Ammon's horn (tissue), 1 donor: ENCODE measurements around the gene LANCL3.
"Not testable (repeated sequence)": the region's sequence is repeated elsewhere in the genome, so short reads cannot be mapped to it uniquely, and the experiment has no call there.

Experiments
- DNase-seq: peaks from one replicate; pipeline ENCODE4 v3.0.0-alpha.2; 2016; ENCODE audit warnings: low spot score

Gene LANCL3

DNA sequence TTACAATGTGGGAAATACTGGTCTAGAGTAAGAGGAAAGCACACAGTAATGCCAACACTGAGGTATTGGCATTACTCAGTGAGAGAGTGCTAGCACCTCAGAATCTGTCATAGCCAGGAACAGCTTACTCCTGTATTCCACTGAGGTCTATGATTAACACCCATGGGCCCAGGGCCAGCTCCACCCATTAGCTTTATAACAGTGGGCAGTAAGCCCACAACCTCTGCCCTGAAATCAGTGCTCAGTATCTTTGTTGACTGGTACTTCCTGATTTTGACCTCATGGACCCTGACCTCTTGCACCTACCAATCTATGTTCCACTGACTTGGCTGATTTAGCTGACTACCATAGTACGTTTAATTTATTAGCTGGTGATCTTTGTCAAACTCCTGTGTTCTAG, 56.1 kb downstream of the LANCL3 start:
- no peak for DNase-seq

DNA sequence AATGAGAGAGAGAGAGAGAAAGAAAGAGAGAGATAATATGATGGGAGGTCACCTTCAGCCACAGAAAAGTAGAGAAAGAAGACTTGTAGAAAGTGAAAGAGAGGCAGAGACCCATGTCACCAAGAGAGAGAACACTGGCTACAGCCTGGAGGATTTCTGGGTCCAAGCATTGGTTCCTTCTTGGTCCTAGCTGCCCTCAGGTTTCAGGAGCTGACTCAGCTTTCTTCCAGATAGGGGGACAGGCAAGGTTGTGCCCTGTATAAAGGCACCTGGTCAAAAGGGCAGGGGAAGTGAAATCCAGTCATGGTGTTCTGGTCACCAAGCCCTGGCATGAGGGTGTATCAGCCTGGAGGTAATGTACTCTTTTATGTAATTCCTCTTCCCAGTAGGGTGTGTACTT, 66.6 kb downstream of the LANCL3 start:
- no peak for DNase-seq

DNA sequence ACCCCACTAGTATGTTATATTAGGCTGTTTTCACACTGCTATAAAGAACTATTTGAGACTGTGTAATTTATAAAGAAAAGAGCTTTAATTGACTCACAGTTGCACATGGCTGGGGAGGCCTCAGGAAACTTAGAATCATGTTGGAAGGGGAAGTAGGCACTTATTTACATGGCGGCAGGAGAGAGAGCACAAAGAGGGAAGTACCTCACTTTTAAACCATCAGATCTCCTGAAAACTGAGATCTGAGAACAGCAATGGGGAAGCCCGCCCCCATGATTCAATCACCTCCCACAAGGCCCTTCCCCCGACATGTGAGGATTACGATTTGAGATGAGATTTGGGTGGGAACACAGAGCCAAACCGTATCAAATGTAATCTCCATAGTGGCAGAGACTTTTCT, 68.7 kb downstream of the LANCL3 start:
- DNase-seq, result no peak

DNA sequence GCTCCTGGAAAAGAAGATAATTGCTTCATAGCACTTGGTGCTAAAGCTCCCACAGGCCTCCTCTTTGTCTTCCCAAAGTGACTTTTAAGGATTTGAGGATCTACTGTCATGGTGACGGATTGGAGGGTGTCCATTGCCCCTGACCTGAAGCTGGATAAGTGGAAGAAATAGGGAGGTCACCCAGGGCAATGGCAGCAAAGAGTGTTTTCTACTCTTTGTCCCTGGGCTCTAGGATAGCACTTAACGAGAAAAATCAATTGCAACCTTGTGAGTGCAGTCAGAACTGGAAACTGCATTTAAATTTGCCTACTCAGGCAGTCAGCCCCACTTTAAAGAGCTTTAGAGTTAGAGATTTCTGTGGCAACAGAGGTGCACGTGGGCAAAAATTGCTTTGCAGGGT, 70.4 kb downstream of the LANCL3 start:
- DNase-seq, result no peak

DNA sequence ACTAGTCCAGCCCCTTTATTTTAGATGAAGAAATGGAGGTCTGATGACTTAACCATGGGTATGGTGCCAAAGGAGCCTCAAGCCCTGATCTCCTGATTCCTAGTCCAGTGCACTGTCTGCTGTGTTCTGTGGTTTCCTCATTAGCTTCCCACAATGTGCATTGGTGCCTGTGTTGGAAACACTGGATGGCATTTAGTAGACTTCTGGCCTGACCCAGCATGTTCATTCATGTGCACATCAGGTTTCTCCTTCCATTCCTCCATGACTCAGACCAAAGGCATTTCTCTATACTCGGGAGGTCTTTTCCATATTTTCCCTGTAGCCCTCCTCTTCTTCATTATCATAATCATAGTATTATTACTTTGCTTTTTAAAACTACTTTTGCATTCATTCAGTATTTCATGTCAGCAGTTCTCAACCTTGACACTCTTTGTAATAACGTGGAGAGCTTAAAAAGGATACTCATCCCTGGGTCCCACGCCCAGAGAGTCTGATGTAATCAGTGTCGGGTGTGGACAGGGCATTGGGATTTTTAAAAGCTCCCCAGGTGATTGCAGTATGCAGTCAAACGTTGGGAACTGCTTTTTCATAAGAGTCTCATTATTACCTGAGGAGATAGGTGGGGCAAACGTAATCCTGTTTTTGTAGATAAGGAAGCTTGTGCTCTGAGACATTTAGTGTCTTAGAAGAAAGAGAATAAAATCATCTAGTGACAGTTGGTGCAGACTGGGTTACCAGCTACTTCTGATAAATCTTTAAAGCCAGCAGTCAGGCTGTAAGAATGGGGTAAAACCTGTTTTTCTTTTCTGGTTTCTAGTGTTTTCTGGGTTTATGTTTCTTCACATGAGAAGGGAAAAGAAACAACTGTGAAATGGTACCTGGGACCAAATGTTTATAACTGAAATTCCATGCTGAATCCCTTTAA, 73.2 kb downstream of the LANCL3 start:
- DNase-seq, result no peak

DNA sequence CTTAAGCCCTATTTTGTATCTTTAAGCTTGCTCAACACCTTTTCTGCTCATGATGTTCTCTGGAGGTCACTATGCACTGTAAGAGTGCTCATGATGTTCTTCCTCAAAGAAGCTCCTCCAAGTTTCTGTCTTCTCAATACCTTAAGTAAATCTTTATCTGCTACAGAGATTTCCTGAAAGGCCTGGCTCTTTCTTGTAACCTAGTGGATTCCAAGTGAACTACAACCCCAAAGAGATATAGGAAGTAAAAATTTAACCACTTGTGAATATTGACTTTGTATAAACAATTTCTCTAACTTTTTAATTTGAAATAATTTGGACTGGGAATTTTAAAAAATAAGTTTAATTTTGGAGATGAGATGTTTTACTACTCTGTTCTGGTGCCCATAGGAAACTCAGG, 74.8 kb downstream of the LANCL3 start:
- no peak for DNase-seq

GRCh38 chrX:37650879-37651278, 79.4 kb downstream of the LANCL3 start:
- DNase-seq, result not testable (repeated sequence)

DNA sequence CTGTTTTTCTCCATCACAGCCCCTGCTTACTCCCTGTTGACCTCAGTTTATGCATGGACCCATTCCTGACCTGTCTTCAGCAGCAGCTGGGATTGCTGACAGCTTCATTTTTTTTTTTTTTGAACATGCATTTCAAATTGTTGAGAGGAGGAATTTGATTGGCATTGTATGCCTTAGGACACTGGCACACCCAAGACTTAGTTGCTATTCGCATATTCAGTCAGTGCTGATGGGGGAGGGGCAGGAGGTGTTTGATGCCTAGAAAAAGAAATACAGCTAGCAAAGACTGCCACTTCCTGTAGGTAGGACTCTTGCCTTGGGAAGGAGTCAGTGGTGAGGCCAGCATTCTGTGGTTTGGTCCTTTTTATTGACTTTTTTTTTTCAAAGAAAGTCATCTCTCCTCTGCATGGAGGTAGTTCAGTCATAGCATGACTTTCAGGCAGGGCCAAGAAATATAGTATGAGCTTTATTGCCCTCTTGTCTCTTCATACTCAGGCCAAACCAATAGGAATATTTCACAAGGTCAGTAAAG, 80.5 kb downstream of the LANCL3 start:
- DNase-seq, result no peak

DNA sequence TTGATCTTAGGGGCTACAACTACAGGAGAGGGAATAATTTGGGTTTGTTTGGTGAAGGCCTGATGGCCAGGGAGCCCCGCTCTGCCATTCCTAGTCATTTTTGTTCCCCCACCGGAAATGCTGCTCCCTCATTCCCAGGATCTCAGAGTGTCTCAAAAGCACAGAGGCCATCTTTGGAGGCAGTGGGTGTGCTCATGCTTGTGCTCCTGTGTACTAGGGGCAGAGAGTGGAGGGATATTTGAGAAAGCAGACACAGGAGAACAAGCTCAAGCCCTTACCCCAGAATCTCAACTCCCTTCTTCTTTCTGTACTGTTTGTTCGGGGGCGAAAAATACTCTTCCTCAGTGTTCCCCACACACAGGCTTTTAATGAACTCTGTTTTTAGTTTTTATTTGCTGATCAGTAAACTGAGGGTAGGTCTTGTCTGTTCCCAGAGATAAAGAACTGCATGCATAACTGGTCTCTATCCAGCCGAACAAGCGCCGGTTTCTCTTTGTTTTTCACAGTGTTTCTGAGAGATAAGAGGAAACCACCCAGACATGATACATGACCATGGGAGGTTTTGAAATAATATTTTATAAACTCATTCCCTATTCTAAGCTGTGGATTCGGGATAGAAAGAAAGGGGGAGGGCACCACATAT, 81.2 kb downstream of the LANCL3 start:
- DNase-seq, result no peak

DNA sequence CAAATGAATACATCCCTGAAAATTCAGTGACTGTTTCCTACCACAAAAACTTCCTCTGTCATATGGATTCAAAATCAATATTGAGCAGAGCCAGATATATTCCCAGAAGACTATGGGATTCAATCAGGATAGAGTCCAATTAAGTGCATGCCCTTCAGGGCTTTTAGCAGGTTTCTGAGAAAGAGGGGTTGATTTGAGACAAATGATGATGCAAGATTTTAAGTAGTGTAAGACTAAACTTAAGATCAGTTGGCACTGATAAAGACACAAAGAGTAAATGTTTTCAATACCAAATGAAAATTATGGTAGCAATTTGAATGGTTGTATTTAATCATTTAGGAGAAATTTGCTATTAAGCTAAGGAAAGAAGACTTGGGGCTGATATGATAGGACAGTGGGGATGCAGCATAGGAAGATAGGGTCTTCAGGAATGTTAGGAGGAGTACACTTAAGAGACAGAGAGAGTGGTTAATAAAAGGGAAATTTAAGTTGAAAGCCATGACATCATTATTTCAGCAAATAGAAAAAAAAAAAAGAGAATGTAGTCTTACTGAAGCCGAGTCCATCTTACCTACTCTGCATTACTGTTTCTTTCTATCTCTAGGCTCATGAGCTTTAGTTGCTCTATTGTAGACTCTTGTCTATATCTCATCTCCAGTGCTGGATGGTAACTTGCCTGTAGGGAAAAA, 82.1 kb downstream of the LANCL3 start:
- DNase-seq, result no peak

DNA sequence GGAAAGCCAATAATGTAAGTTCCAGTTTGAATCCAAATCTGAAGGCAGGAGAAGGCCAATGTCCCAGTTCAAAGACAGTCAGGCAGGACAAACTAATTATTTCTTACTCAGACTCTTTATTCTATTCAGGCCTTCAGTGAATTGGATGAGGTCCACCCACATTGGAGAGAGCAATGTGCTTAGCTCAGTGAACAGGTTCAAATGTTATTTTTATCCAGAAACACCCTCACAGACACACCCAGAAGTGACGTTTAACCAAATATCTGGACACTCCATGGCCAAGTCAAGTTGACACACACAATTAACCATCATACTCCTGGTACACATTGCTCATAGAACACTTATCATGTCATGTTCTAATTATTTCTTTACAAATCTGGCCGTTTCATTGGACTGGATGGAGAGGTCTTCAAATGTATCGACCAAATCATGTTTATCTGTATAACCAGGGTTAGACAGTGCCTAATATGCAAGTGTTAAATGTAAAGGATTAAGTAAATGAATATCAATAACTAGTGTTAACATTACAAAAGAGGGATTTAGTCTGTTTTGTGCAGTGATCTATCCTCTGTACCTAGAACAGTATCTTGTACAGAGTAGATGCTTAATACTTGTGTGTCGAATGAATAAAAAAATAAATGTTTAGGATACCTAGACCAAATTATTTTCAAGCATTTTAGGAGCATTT, 87.0 kb downstream of the LANCL3 start:
- DNase-seq, result no peak

GRCh38 chrX:37659047-37659446, 87.6 kb downstream of the LANCL3 start:
- DNase-seq, result no peak

- DNase-seq, result no peak
Observed at GRCh38 chrX:37662181-37662580, 90.7 kb downstream of the LANCL3 start.

DNA sequence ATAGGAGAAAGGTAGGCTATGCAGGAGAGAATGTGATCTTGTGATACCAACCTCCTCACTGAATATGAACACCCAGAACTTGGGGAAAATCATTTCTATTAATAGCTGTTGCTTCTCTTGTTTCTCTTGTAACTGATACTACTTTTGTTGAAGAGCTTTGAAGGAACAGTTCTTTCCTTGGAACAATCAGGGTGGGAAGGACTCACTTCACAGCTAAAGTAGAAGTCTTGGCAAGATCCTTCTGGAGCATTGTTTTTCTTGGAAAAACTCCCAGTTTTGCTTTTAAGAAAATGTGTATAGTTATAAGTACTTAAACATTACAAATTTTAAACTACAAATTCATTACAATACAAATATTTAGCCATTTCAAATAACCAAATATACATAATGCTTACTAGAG, 95.1 kb downstream of the LANCL3 start:
- DNase-seq, result no peak

DNA sequence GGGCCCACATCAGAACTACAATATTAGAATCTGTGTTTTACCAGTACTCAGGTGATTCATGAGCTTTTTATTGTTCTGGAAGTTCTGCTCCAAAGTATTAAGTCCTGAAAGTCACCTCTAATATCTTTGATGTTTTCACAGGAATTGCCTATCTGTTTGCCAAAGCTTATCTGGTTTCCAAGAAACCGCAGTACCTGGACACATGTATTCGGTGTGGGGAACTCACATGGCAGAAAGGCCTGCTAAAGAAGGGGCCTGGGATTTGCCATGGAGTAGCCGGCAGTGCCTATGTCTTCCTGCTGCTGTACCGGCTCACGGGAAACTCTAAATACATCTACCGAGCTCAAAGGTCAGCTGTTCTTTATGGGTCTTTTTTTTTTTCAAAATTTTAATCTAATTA, 95.7 kb downstream of the LANCL3 start:
- no peak for DNase-seq

- no peak for DNase-seq
Observed at GRCh38 chrX:37672563-37672962, 101.1 kb downstream of the LANCL3 start.

DNA sequence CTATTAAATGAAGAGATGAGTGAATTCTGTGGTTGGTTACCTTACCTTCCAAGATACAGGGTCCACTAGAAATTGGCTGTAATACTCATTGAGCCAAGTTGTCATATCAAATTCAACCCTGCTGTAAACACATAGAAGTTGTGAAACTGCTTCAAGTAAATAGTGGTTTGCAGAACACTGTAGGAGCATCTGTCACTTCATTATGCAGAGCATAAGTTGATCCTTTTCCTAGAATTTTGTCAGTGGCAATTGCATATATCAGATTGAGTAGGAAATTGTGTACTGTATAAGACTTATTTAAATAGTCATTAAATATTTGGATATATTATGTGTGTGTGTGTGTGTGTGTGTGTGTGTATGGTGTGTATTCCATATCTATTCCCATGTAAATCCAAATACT, 105.3 kb downstream of the LANCL3 start:
- no peak for DNase-seq

DNA sequence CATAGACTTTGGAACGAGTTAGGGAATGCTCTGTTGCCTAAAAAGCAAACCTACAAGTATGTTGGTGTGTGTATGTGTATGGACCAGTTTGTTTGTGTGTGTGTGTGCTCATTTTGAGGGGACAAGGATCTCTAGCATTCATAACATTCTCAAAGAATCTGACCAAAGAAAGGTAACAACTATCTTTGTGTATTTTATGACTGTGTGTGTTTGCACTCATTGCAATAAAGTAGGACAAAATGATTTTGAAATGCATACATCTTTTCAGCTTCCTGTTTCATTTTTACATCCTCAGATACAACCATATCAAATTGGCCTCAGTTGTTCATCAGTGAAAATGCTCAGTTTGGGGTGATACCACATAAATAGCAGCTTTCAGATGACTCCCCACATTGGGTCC, 105.8 kb downstream of the LANCL3 start:
- DNase-seq, result no peak

DNA sequence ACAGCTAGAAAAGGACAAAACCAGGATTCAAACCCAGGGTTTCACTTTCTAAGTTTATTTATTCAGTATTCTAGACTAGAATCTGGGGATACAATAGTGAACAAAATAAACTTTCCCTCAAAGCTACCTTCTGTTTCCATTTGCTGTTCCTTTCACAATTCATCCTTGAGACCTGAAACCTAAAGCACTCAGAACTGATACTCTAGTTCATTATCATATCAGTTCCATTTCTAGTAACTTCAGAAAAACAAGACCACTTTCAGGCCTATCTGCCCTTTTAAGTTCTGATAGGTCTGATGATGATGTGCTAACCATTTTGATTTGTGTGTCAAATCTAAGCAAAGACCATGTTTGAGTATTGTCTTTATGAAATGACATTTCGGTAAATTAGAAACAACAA, 106.3 kb downstream of the LANCL3 start:
- DNase-seq, result no peak

- no peak for DNase-seq
Observed at GRCh38 chrX:37678574-37678973, 107.1 kb downstream of the LANCL3 start.

DNA sequence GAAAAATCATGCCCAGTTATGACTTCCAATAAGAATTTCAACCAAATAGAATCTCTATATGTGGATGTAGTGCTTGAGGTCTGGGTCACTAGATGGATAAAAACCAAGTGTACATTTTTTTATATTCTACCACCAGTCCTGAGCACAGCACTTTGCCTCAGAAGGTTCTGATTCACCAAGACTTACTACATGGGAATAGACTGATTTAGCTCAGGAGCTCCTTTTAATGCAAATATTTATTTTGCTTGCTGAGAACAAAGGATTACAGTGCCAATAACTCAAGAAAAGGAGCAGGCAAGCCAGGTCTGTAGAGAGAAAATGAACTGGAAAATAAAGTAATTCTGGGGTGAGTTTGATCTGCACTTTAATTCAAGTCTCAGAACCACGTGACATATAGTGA, 107.8 kb downstream of the LANCL3 start:
- DNase-seq, result no peak

DNA sequence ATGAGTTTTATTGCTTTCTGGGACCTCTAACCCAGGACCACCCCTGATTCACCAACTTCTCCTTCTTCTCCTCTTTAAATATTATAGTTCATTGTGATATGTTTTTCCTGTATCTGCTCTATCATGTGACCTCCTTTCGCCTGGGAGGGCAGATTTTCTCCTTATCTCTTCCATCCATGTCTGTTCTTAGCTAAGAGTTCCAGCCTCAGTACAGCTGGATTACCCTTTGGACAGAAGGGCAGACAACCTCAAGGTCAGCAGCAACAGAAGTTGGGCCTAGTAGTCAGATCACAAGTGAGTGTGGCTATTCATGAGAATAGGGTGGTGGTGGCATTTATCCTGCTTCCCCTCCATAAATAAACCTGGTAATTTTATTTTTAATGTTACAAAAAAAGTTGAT, 108.4 kb downstream of the LANCL3 start:
- DNase-seq, result no peak
